AG04450 (cell line): ENCODE measurements around the gene MAGI2. TPM values are rescaled to one million over a fixed set of nuclear protein-coding genes. Genes with fewer than 3 reads are reported as not detected.

Source experiments
- CTCF ChIA-PET: fragments of 300-600, 350-600 bp; formaldehyde crosslinking; extraction: SDS; loops from one replicate; lab custom pipeline; 2022; ENCODE audit warnings: antibody characterized with exemption, inconsistent platforms; lab: Charles Lee
- POLR2A ChIA-PET: fragments of 350-600 bp; formaldehyde crosslinking; extraction: SDS; loops from one replicate; lab custom pipeline; 2021; ENCODE audit warnings: antibody characterized with exemption, inconsistent platforms; lab: Yijun Ruan, JAX
- DNase-seq: peaks from one replicate; pipeline ENCODE4 v3.0.0-alpha.2; 2011; ENCODE audit warnings: low read depth, low spot score
- H3K27ac ChIP-seq: one replicate; pipeline ENCODE4 v1.5.1; 2012; ENCODE audit warnings: low read depth, low read length, control low read depth
- H3K27me3 ChIP-seq: one replicate; pipeline ENCODE4 v1.6.0; 2012; ENCODE audit warnings: low read length; ENCODE audit not compliant: control insufficient read depth, insufficient read depth
- H3K4me3 ChIP-seq: 2 replicates; pipeline ENCODE4 v1.5.1; 2011; ENCODE audit warnings: mild to moderate bottlenecking, low read depth, low read length, control low read depth
- H3K9me3 ChIP-seq: 2 replicates; pipeline ENCODE4 v1.5.1; 2012; ENCODE audit warnings: low read length; ENCODE audit not compliant: control insufficient read depth, insufficient read depth
- CTCF ChIP-seq: IDR thresholded peaks from 2 replicates; pipeline ENCODE4 v1.5.1; 2011; ENCODE audit warnings: low read depth, low read length, control low read depth, inconsistent platforms
- polyA plus RNA-seq: library from polyadenylated mRNA; depleted of rRNA; stranded (reverse); fragments of >200 nt; gene quantifications from 2 replicates; pipeline ENCODE4 v1.2.3, GENCODE V29; 2011

MAGI2 gene
- polyA plus RNA-seq, 1 experiment = 2.3 TPM

- CTCF ChIA-PET = no interaction called here
- POLR2A ChIA-PET = no interaction called here
These were observed 778.0 kb downstream of the MAGI2 start for GRCh38 chr7:78675511-78675910.

GRCh38 chr7:78673272-78673671, 780.2 kb downstream of the MAGI2 start:
- no peaks in the 10 kb centered on the region for H3K9me3 ChIP-seq
- H3K4me3 ChIP-seq = no peak overlapping the region
- DNase-seq = no peak
- ChIA-PET CTCF (interaction anchor here (0.5 to 0.6 kb wide), 2 partner anchors 254 to 1173 kb away, joined by 3 to 8 read pairs; no protein-coding TSS in a partner anchor), POLR2A (no interaction called here)
- no peak for TF ChIP-seq CTCF
- no peak overlapping the region for H3K27ac ChIP-seq
- H3K27me3 ChIP-seq = no peaks in the 10 kb centered on the region

More at GRCh38 chr7:78675511-78675910, 778.0 kb downstream of the MAGI2 start:
- Histone ChIP-seq H3K27me3 (no peaks in the 10 kb centered on the region), H3K4me3 (no peak overlapping the region), H3K9me3 (no peaks in the 10 kb centered on the region), H3K27ac (no peak overlapping the region)
- no peak for DNase-seq
- no peak for TF ChIP-seq CTCF

- CTCF ChIA-PET = no interaction called here
- Histone ChIP-seq H3K27me3 (no peaks in the 10 kb centered on the region), H3K27ac (no peak overlapping the region), H3K9me3 (no peaks in the 10 kb centered on the region), H3K4me3 (no peak overlapping the region)
- DNase-seq = no peak
- POLR2A ChIA-PET = no interaction called here
- TF ChIP-seq CTCF = no peak
These were observed 790.5 kb downstream of the MAGI2 start for GRCh38 chr7:78662939-78663338.

GRCh38 chr7:78649976-78650375, 803.5 kb downstream of the MAGI2 start:
- Histone ChIP-seq H3K27ac (no peak overlapping the region), H3K27me3 (no peaks in the 10 kb centered on the region), H3K9me3 (no peaks in the 10 kb centered on the region), H3K4me3 (no peak overlapping the region)
- ChIA-PET CTCF (no interaction called here), POLR2A (no interaction called here)
- no peak for DNase-seq
- no peak for TF ChIP-seq CTCF

- Histone ChIP-seq H3K27me3 (no peaks in the 10 kb centered on the region), H3K27ac (no peak overlapping the region), H3K9me3 (no peaks in the 10 kb centered on the region), H3K4me3 (no peak overlapping the region)
- TF ChIP-seq CTCF = no peak
- POLR2A ChIA-PET = no interaction called here
- no peak for DNase-seq
- CTCF ChIA-PET = no interaction called here
These were observed 804.2 kb downstream of the MAGI2 start for GRCh38 chr7:78649236-78649635.
